NCI-H524 (cell line): ENCODE results near the gene SMAD7.

Experiments used
- DNase-seq, 2 experiments: peaks; one replicate each; lab custom pipeline; 2025; lab: John Stamatoyannopoulos, UW

Gene SMAD7

GRCh38 chr18:48986851-48987761 lies 36.3 kb upstream of the SMAD7 start:
- no peak for DNase-seq

GRCh38 chr18:48985161-48985560 lies 34.4 kb upstream of the SMAD7 start:
- no peak for DNase-seq

GRCh38 chr18:48983793-48984437 lies 33.1 kb upstream of the SMAD7 start:
- DNase-seq: no peak

- DNase-seq: no peak
Observed at GRCh38 chr18:48982266-48982665, 31.5 kb upstream of the SMAD7 start.

DNA sequence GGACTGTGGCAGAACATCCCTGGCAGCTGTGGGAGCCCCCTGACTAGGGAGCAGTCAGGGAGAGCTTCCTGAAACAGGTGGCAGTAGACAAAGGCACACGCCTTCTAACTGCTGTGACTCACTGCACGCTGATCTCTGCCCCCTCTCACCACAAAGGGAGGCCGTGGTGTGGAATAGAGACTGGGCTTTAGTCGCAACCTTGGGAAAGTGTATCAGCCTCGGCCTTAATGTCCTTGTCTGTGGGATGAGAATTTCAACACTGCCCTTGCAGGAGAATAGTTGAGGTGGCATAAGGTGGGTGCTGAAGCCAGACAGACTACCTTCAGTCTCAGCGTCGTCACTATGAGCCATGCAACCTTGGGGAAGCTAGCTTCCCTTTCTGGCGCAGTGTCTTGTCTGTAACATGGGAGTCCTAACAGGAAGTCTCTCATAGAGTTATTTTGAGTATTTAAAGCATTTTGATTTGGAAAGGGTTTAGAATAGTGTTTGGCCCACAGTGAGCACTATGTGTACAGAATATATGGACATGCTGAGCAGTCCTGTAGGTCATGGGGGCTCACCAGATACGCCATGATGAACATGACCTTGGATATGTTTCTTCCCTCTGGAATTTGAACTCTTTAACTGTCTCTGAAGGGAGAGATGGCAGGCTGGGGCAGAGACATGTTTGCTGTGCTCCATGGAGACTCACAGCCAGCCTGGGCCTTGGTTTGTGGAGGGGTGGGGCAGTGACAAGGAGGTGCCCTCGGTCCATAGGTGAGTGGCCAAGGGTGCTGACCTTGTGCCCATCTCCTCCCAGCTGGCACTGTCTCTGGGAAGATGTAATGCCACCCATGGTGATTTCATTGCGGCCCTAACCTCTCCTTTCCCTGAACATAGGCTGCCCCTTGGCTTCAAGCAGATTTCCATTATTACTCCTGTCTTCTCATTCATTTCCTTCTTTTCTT lies 29.5 kb upstream of the SMAD7 start:
- DNase-seq: no peak

DNA sequence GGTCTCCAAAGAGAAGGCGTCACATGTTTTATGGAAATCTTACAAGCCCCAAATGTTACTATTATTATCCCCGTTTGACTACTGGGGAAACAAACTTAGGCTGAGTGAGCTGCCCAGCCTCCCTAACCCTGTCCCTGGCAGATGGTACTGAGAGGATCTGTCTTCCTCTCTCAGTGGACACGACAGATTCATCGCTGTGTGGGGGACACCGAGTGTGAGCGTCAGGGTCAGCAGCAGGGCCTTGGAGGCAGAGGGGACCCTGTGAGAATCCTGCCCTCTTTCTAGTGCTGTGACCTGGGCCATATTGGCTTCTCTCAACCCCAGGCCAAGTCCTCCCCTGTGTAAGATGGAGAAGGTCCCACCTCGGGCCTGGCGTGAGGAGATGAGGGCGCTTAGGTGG lies 27.1 kb upstream of the SMAD7 start:
- DNase-seq: no peak

- peak in 1 of 2 experiments; percentile 48 for DNase-seq
Observed at GRCh38 chr18:48975817-48976649, 25.3 kb upstream of the SMAD7 start.

- DNase-seq: peak in 1 of 2 experiments; percentile 33
Observed at GRCh38 chr18:48975120-48975816, 24.5 kb upstream of the SMAD7 start.

DNA sequence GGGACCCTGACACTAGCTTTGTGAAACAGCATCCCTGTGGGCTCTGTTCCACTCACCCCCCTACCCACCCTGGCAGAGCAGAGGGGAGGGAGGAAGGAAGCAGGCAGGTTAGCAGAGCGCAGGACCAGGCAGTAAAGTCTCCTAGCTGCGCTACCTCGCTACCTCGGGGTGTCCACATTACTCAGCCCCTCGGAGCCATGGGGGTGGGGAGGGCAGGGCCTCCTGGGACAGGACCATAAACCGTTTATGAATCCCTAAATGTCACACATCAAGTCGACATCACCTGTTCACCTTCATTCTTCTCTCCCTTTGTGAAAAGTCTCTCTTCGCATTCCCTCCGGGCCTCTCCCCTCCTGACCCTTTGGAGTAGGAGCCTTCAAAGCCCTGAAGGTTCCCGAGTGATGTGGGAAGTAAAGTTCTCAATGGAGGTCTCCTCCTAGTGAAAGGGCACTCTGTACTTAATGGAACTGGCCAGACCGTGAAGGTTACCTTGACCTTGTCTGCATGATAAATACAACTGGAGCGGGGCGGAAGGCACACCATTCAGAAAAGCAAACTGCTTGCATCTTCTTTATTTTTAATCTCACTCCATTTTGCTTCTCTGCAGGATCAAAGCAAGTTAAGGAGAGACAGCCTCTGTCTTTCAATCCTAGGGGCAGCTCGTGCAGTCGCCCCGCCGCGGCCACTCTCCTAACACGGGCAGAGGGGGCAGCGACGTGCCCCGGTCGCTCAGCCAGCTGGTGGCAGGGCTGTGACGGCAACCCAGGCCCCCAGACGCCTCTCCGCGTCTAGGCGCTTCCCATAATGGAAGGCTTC lies 23.7 kb upstream of the SMAD7 start:
- peak; percentile 6 to 38 for DNase-seq

DNA sequence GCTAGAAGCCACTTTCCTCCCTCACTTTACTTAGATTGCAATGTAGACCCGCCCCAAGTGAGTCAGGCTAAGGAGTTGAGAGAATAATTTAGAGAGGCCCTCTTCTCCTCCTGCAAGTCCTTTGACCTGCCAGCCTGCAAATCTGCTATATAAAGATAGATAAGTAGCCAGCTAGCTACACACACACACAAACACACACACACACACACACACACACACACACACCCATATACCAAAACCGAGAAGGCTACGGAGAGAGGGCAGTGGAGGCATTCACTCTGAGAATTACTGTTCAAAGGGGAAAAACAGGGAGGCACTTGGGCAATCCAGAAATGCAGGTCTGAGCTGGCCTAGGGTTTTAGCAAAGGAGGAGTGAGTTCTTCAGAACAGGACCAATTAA lies 23.0 kb upstream of the SMAD7 start:
- DNase-seq: no peak

DNA sequence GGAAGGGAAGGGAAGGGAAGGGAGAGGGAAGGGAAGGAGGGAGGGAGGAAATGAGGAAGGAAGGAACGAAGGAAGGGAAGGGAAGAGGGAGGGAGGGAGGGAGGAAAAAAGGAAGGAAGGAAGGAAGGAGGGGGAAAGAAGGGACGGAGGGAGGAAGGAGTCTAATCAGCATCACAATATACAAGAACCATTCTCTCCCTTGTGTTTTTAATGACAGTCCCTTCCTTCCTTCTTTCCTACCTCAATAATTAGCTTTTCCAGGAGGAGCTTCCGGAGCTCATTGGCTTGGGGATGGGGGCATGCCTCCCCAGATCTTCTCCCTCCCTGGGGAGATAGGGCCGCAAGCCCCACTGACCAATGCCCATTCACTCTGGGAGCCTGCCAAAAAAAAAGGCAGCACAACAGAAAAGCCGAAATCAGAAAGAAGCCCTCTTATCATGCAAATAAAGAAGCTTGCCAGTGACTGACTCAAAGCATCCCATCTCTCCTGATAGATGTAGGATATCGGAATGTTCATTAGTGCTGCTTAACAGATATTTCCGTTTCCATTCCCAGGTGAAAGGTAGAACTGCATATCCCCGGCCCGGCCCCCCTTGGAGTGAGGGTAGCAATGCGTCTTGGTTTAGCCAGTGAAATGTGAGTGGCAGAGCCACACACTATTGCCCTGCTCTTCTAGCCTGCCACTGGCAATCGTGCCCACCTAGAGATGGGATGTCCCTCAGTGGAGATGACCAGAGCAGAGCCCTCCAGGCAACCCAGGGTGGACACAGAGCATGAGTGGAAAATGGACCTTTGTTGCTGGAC lies 17.8 kb upstream of the SMAD7 start:
- DNase-seq: no peak

DNA sequence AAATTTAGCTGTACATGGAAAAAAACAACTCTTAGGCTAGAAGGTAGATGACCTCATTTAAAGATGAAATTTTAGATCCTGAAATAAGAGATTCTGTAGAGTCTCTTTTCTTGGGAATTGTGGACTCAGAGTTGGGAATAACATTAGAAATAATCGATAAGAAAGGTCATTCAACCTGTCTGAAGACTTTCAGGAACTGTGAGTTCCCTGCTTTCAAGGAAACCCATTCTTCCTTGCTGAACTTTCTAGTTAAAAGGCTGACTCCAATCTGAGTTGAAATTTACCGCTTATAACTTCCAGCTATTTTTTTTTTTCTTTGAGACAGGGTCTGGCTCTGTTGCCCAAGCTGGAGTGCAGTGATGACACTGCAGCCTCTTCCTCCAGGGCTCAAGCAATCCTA lies 16.8 kb upstream of the SMAD7 start:
- no peak for DNase-seq

- no peak for DNase-seq
Observed at GRCh38 chr18:48966523-48966922, 15.8 kb upstream of the SMAD7 start.

DNA sequence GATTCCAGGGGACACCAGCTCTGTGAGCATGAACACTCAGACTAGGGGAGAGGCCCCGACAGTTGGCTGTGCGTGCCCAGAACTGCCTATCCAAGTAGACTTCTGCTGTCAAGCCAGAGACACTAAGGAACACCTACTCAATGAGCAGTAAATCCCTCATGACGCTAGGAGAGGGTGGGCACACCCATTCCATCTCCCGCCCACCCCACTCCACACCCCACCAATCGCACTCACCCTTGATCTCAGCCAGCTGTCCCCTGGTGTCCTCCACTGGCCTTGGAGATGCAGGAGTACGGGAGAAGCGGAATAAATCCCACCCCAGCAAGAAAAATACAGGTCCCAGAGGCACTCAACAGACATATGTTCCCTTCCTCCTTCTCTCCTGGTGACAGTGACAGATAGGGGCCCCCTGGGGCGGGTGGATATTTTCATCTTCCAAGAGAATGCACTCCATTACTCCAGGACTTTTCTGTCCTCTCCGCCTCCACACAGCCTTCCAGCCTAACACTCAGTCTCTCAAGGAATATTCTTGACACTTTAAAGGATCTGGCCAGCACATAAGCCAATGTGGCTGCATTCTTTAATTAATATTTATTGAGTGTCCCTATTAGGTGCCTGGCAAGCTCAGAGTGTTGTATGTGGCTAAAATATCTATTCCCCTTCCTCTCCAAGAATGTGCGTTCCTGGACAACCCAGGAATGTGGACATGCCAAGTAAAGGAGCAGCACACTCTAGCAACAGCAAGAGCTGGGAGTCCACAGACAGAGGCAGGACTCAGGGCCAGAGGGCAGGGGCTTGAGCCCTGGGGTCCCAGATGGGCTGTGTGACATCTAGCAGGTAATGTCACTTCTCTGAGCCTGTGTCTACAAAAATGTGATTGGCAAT lies 13.1 kb upstream of the SMAD7 start:
- peak; percentile 92 for DNase-seq

GRCh38 chr18:48962994-48963561 lies 12.3 kb upstream of the SMAD7 start:
- DNase-seq: peak in 1 of 2 experiments; percentile 43

DNA sequence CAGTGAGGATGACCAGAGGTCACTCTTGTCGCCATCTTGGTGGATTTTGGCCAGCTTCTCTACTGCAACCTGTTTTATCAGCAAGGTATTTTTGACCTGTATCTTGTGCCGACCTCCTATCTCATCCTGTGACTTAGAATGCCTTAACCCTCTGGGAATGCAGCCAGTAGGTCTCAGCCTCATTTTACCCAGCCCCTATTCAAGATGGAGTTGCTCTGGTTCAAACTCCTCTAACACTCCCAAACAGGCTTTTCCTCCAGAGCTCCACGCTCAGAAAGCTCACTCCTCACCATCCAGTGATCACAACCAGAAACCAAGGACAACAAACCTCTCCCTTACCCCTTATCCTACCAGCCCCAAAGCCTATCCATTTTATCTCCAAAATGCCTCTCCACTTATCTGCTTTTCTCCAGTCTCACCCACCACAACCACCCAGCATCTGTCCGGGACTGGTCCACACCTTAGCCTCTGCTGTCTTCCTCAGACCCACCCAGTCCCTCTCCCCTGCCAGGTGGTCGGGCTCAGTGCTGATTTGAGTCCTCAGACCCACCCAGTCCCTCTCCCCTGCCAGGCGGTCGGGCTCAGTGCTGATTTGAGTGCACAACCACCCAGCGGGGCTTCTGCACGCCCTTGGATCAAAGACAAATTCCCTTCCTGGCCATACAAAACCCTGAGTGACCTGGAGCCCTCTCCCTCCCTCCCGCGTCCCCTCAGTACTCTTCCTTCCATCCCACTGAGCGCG lies 11.7 kb upstream of the SMAD7 start:
- no peak for DNase-seq

DNA sequence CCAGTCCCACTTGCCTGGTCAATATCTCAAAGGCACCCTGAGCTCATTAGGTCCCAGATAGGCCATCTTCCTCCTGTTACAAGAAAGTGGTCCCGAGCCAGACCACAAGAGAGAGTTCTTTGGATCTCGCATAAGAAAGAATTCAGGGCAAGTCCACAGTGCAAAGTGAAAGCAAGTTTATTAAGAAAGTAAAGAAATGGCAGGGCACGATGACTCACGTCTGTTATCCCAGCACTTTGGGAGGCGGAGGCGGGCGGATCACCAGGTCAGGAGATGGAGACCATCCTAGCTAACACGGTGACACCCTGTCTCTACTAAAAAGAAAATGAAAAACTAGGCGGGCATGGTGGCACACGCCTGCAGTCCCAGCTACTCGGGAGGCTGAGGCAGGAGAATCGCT lies 10.8 kb upstream of the SMAD7 start:
- no peak for DNase-seq
